Right atrium auricular region (tissue), 2 donors: ENCODE results near the gene SAMD11. TPM values are rescaled to one million over a fixed set of nuclear protein-coding genes. Genes with fewer than 3 reads are reported as not detected.

Experiments used
- DNase-seq: peaks from one replicate; pipeline ENCODE4 v3.0.0-alpha.2; 2019; ENCODE audit warnings: low spot score
- H3K27ac ChIP-seq, 2 donors: fragments of 200-600 bp; sonication (generic); 1 replicate in 1 of 2; 2 replicates in 1 of 2; pipeline ENCODE4 v1.5.1; 2016 to 2019
- H3K27me3 ChIP-seq, 2 donors: fragments of 200-600 bp; sonication (generic); one replicate each; pipeline versions ENCODE4 v1.5.1 to v1.6.0; 2017 to 2019
- H3K36me3 ChIP-seq: fragments of 200-600 bp; sonication (generic); one replicate; pipeline ENCODE4 v1.5.1; 2016
- H3K4me1 ChIP-seq, 2 donors: fragments of 200-600 bp; sonication (generic); one replicate each; pipeline versions ENCODE4 v1.5.1 to v1.6.0; 2017 to 2019
- H3K4me3 ChIP-seq, 2 donors: fragments of 200-600 bp; sonication (generic); 1 replicate in 1 of 2; 2 replicates in 1 of 2; pipeline ENCODE4 v1.5.1; 2017 to 2019; ENCODE audit warnings: mild to moderate bottlenecking in 1 of 2, moderate library complexity in 1 of 2
- H3K9me3 ChIP-seq, 2 donors: fragments of 200-600 bp; sonication (generic); one replicate each; pipeline ENCODE4 v1.5.1; 2019
- CTCF ChIP-seq, 2 donors: fragments of 200-600 bp; sonication (generic); IDR thresholded peaks; one replicate each; pipeline ENCODE4 v1.5.1; 2019; ENCODE audit warnings: antibody characterized with exemption in 2 of 2
- total RNA-seq, 2 donors: library from RNA; depleted of rRNA; stranded (reverse); fragments of >200 nt; gene quantifications; one replicate each; pipeline ENCODE4 v1.1.0, GENCODE V29; 2016

The SAMD11 gene
- total RNA-seq, 2 donors from 2014 or later: 2.7 to 6.4 TPM

- Histone ChIP-seq H3K9me3 (no peaks in the 10 kb centered on the region), H3K27me3 (no peaks in the 10 kb centered on the region), H3K27ac (no peak overlapping the region), H3K4me3 (no peak overlapping the region), H3K4me1 (no peaks in the 10 kb centered on the region), H3K36me3 (peaks cover 92% of the 10 kb centered on the region)
- no peak for DNase-seq
- TF ChIP-seq CTCF (IDR thresholded peaks at IDR 0.05): no peak
Observed at GRCh38 chr1:951364-951763, 27.6 kb downstream of the SAMD11 start.

GRCh38 chr1:952201-952600 lies 28.5 kb downstream of the SAMD11 start:
- DNase-seq: no peak
- H3K36me3 ChIP-seq: peaks cover 95% of the 10 kb centered on the region
- peaks cover 0 to 2% of the 10 kb centered on the region in 2 donors for H3K4me1 ChIP-seq
- no peaks in the 10 kb centered on the region for H3K9me3 ChIP-seq
- no peak overlapping the region for H3K27ac ChIP-seq
- no peak overlapping the region for H3K4me3 ChIP-seq
- no peak for TF ChIP-seq CTCF (IDR thresholded peaks at IDR 0.05)
- H3K27me3 ChIP-seq: no peaks in the 10 kb centered on the region

- Histone ChIP-seq H3K27ac (no peak overlapping the region), H3K36me3 (peaks cover 91% of the 10 kb centered on the region), H3K27me3 (no peaks in the 10 kb centered on the region), H3K4me3 (no peak overlapping the region), H3K9me3 (no peaks in the 10 kb centered on the region), H3K4me1 (peaks cover 0 to 6% of the 10 kb centered on the region in 2 donors)
- no peak for TF ChIP-seq CTCF (IDR thresholded peaks at IDR 0.05)
- DNase-seq: no peak
Observed at GRCh38 chr1:952603-953002, 28.9 kb downstream of the SAMD11 start.

- no peak overlapping the region for H3K4me3 ChIP-seq
- no peak for TF ChIP-seq CTCF (IDR thresholded peaks at IDR 0.05)
Observed at GRCh38 chr1:953524-954320, 30.0 kb downstream of the SAMD11 start.

GRCh38 chr1:954927-955326 lies 31.2 kb downstream of the SAMD11 start:
- Histone ChIP-seq H3K4me3 (no peak overlapping the region), H3K4me1 (peaks cover 0 to 24% of the 10 kb centered on the region in 2 donors), H3K27ac (no peak overlapping the region), H3K36me3 (peaks cover 68% of the 10 kb centered on the region), H3K9me3 (no peaks in the 10 kb centered on the region), H3K27me3 (no peaks in the 10 kb centered on the region)
- no peak for TF ChIP-seq CTCF (IDR thresholded peaks at IDR 0.05)
- DNase-seq: no peak

More at GRCh38 chr1:953524-954320, 30.0 kb downstream of the SAMD11 start:
- Histone ChIP-seq H3K36me3 (peaks cover 80% of the 10 kb centered on the region), H3K9me3 (no peaks in the 10 kb centered on the region), H3K27ac (no peak overlapping the region), H3K27me3 (no peaks in the 10 kb centered on the region), H3K4me1 (peaks cover 0 to 17% of the 10 kb centered on the region in 2 donors)
- no peak for DNase-seq
